ENCODE measurements around the gene UCP2.

UCP2 gene

DNA sequence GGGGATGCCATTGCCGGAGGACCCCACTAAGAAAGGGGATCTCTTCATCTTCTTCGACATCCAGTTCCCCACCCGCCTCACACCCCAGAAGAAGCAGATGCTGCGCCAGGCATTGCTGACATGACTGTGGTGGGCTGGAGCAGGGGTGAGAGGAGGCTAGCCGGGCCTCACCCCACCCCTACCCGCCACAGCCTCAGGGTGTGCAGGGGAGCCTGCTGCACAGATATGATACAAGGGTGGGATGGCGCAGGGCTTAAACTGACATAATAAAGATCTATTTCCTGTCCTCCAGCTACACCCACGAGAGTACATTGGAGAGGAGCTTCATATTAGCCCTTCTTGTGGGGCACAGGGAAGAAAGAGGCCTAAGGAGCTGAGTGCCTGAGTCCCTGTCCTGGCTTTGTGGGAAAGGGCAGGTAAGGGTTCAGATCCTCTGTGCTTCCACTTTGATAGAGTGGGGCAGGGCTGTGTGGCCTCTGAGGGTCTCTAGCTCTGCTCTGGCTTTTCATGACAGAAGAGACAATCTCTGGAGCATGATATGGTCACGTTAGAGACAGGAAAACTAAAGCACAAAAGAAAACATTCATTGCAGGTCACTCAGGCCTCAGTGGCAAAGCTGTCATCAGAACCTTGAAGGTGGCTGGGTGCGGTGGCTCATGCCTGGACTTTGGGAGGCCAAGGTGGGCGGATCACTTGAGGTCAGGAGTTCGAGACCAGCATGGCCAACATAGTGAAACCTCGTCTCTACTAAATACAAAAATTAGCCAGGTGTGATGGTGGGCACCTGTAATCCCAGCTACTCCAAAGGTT, 12.4 kb downstream of the UCP2 start:
- DNase-seq (ENCODE audit: low read depth), result no peak

DNA sequence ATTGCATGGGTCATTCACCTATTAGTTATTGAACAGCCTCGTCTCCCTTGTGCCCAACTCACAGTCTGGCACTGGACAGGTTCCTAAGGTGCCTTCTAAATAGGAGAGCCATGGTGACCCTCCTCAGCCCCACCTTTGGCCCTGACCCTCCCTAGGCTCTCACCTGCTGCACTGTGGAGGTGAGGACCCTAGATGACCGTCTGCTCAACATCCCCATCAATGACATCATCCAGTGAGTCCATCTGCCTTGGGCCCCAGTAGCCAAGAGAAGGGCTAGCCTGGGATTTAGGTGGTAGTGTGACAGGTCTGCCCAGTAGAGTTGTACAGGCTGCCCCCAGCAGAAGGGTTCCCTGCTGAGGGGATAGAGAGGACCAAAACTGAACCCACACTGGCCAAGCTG, 13.6 kb downstream of the UCP2 start:
- DNase-seq (ENCODE audit: low read depth), result no peak

DNA sequence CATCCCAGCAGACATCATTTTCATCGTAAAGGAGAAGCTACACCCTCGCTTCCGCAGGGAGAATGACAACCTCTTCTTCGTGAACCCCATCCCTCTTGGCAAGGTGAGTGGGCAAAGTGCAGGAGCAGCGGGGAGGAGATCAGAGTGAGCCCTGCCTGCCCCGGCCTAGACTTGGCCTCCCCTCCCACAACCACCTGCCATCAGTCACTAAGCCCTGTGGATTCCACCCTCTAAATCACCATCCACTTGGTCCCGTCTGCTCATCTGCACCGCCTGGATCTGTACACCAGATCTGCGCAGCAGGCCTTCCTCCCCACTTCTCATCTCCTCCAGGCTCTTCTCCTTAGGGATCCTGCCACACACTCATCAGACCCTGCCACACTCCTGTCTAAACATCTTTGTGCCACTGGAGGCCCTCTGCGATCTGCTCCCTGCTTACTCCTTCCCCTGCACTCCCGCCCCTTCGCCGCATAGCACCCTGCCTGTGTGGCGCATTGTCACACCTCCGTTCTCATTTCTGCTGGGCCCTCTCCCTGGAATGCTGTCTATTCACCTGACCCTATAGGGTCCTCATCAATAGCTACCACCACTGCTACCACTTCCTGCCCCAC, 14.2 kb downstream of the UCP2 start:
- no peak for DNase-seq (ENCODE audit: low read depth)

DNA sequence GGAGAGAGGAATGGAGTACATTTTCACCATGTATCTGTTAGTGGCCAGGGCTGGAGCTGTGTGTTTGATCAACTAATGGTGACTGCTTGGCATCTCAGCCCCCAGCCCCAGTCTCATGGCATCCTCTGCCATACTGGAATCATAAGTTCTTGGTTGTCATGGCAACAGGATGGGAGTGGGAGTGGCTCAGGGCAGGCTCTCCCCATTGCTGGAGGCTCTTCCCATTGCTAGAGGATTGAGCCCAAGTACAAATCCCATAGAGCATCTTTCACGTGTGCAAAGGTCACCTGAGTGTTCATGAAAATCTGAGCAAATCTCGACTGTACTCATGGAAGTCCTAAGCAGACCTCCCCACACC, 16.9 kb downstream of the UCP2 start:
- DNase-seq (ENCODE audit: low read depth), result no peak

DNA sequence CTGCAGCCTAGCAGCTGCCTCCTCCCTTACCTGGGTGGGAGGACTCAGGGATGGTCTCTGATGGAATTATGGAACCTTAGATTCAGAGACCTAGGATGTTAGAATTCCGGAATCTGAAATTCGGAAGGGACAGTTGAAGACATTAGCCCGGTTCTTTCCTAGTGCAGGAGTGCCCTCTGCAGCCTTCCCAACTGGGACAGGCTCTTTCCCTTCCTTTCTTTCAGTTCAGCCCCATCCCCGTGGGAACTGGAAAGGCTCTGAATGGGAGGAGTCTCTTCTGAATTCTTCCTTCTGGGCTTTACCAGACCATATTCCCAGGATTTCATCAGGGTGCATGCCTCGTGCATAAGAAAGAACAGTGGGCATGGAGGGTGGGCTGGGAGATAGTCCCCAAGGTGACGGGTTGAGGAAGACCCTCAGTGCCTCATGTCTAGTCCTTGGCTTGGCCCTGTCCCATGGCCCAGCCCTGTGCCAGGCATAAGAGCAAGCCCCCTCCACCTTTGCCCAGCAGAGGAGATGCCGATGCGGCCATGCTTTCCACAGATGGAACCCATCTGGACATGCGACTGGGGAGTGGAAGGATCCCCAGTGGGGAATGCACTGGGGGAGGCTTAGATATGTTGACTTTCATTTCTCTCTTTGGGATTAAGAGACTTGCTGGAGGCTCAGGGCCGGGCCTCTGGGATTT, 17.4 kb downstream of the UCP2 start:
- no peak for DNase-seq (ENCODE audit: low read depth)

DNA sequence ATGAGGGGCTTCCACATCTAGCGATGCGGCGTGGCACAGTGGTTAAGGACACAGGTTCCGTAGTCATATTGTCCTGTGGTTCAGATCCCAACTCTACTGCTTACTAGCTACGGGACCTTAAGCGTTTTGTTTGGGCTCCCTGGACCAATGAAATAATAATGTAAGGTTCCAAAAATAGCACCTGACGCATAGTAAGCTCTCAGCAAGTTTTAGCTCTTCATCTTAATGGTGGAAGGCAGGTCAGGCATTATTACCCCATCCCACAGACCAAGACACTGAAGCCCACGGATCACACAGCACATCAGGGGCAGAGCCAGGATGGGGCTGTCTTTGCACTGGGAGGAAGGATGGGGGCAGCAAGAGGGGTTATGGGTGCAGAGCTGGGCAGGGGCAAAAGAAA, 18.8 kb downstream of the UCP2 start:
- DNase-seq (ENCODE audit: low read depth), result no peak

DNA sequence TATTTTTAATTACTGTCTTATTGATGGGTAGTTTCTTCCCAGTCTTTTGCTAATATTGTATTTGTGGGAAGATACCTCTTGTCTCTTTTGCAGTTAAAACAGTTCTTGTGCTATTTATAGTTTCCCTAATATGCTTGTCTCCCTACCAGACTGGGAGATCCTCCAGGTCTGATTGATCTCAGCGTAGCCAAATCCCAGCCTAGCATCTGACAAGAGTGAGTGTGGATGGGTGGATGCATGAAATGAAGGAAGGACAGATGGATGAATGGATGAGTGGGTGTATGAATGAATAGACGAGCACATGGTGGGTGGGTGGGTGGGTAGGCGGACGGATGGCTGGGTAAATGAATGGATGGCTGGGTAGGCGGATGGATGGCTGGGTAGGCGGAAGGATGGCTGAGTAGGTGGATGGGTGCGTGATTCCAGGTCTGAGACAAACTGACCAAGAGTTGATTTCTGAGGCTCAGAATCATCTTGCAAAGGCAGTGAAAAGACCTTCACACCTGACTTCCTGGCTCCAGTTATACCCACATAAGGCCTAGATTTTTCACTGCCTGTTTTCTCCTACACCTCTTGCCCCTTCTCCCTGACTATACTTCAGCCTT, 20.4 kb downstream of the UCP2 start:
- no peak for DNase-seq (ENCODE audit: low read depth)

DNA sequence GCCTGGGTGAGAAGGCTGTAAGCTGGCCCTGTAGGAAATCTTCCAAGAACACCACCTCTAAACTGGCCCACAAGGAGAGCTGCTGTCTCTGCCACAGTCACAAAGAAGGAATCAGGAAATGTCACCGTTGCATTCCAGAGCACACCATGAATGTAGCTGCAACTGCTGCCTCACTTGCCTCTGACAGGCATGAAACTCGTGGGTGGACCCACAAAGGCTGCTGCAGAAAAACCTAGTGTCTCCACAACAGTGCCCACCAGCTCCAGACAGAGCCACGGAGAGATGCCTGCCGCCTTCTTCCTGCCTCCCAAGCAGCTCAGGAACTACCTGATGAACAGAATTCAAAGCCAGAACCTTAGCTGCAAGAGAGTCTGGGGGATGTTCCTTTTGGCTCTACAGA, 21.3 kb downstream of the UCP2 start:
- DNase-seq (ENCODE audit: low read depth), result no peak

DNA sequence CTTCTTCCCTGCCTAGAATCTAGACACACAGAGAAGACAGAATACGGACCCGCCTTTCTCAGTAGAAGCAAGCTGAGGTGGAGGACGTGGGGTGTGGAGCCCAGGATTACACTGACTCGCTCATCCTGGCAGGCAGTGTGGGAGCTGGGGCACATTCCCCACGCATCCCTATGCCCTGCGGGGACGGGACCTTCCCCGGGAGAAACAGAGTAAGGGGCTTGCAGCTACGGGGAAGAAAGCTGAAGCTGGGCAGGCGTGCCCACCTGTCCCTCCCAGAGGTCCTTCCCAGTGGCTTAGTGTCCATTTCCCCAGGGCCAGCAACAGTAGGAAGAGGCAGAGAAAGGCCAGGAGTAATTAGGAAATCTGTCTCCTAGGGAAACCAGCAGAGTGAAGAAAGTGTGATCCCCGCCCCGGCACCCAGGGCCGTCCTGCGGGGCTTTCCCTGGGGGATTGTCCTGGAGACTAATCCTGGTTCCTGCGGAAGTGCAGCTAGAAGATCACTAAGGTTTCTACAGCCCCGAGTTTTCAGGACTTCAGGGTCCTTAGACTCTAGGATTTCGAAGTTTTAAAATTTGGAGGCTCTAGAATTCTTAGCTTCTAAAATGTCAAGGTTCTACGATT, 24.0 kb downstream of the UCP2 start:
- DNase-seq (ENCODE audit: low read depth), result no peak

DNA sequence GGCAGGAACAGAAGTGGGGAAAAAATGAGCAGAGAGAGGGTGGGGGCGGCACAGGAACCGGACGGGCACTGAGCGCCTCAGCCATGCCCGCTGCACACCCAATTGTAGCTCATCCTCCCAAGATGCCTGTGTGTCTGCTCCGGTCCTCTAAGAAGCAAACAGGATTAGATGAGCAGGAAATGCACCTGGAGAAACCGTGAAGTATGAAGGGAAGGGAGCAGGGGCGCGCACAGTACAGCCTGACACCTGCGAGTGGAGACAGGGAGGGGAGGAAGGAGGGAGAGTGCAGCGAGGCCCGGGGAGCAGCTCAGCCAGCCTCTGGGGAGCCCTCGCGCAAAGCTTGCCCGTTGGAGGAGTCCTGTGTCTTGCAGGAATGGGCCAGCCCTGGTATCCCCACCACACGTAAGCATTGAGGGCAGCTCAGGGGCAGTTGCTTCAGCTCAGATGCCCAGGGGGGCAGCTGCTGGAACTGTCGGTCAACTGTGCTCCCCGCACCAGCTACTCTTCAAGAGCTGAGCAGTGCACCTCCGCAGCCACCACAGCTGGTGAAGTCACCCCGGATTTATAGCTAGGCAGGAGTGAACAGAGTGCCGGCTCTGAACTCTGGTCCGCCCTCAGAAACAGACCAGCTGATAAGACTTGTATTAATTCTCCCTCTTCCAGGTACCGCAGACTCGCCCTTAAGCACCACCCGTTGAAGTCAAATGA, 24.8 kb downstream of the UCP2 start:
- DNase-seq (ENCODE audit: low read depth), result no peak

DNA sequence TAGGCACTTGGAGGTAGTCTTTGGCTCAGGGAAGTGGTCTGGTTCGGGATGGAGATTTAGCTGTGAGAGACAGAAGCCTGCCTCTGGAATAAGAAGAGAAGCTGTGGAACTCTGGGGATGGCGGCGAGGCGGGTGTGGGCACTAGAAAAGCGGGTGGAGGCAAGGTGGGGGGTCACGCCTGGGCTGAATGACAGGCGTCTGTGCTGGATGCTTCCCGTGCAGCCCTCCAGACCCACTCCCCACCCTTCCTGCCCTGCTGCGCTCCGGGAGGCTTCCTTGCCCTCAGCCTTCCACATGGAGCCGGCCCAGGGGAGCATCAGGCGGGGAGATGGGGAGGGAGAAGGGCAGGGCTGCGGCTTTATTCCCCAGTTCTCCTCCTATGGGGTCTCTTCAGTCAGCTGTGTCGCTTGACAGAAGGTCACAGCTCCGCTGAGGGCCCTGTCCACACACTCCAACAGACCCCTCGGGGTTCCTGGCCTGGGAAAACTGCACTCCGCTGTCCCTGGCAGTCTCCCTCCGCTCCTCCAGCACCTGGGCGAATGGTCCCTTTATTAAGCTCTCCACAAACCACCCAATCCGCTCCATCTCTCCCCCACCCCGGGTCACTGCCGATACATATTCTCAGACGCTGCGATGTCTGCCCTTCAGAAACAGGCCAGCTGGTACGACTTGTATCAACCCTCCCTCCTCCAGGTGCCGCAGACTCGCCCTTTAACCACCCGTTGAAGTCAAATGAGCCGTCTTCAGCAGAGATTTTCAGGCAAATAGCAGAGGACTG, 25.6 kb downstream of the UCP2 start:
- no peak for DNase-seq (ENCODE audit: low read depth)

DNA sequence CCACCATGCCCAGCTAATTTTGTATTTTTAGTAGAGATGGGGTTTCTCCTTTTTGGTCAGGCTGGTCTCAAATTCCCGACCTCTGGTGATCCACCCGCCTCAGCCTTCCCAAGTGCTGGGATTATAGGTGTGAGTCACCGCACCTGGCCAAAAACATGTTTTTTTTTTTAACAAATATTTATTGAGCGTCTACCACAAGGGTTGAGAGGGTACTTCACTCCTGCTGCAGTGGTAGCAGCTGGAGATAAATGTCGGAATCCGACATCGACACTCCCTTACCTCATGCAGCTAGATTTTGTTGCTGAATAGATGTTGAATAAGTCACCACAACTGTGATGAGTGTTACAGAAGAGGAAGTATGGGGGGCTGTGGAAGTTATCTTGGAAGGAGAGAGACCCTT, 30.8 kb downstream of the UCP2 start:
- DNase-seq (ENCODE audit: low read depth), result no peak

DNA sequence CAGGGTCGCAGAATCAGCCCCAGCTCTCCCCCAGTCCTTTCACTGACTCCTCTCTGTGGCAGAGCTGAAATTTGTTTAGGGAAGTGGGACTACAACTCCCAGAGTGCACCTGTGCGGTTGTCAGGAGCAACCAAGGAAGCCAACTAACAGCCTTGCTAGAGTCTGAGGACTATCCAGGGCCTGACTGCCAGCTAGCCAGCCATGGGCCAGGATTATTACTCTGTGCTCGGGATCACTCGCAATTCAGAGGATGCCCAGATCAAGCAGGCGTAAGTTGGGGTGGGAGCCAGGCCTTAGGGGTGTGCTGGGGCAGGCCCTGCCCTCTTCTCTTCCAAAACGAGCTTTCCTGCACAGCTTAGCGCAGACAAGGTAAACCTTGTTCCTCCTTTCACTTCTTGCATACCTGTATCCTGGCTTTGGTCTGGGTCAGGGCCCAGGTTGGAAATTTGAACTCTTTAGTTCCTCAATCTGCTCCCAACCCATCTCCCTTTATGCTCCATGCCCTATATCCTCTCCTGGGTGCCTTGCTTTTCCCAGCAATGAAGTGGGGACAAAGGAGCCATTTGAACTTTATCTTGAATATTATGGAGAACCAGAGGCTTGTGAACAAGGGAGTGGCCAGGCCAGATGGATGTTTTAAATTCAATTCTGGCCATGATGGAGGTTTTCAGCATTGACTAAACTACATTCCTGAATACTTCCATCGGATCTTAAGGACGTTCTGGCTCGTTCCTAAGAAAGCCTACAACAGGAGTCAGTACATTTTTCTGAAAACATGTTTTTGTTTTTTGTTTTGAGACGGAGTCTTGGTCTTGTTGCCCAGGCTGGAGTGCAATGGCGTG, 31.6 kb downstream of the UCP2 start, which contains the start of gene DNAJB13:
TSS of gene DNAJB13 (plus strand) at position 158 of the 842 bp plus-strand sequence. CDS start at position 202, 44 bp downstream.
- DNase-seq (ENCODE audit: low read depth), result no peak

DNA sequence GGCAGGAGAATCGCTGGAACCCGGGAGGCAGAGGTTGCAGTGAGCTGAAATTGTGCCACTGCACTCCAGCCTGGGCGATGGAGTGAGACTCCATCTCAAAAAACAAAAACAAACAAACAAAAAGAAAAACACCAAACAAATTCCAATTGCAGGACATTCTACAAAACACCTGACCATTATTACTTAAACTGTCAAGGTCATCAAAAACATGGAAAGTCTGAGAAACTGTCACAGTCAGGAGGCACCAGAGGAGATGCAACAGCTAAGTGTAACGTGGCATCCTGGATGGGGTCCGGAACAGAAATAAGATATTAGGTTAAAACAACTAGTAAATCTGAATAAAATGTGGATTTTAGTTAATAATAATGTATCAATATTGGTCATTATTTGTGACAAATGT, 32.7 kb downstream of the UCP2 start:
- no peak for DNase-seq (ENCODE audit: low read depth)

DNA sequence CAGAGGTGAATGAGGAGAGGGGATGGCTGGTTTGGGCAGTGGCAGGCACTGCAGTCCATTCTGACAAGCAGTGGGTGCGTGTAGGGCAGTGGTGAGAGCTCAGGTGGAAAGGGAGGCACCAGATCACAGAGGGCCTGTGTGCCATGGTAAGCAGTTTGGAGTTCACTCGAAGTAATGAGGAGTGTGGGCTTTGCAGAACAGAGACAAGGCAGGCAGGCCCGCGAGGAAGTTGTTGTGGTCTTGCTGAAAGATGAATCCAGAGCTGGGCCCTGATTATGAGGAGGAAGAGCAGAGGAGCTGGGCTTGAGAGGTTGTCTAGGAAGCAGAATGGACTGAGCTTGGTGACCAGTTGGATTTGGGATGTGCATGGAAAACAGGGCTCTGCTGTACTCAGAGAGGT, 33.4 kb downstream of the UCP2 start:
- DNase-seq (ENCODE audit: low read depth), result no peak

DNA sequence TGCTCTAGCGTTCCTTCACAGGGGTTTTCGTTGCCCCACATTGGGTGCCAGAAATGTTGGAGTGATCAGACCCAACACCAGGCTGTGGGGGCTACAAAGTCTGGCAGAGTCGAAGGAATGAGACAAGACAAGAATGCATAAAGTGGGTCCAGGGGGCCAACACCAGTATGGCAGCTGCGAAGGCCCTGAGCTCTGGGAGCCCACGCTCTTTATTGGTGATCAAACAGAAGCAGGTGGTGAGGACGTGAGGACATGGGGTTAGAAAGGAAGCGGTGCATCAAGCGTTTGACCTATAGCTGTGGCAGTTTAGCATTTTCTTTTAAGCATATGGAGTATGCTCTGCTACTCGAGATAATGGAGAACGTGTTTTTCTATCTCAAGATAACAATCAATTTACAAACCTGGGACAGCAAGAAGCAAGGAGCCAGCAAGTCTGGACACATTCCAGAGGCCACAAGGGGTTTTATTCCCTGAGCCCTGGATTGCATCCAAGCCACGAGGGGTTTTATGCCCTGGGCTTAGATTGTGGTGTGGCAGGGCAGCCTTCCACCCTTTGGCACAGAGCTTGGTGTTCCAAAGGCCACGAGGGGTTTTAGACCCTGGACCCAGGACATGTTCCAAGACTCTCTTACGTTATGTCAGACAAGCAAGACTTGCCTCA, 35.7 kb downstream of the UCP2 start:
- DNase-seq (ENCODE audit: low read depth), result no peak

DNA sequence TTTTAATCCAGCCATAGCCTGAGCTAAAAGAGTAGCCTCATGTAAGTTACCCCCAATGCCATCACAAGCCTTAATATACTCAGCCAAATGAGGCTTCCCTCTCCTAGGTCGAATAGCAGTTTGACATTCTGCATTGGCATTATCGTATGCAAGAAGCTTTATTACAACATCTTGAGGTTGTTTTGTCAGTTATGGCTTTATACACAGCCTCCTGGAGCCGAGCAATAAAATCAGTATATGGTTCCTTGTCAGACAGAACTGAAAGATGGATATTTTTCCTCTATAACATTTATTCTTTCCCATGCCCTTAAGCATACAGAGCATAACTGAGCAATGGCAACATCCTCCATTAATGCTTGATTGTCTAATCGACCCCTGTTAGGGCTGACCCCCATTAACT, 37.2 kb downstream of the UCP2 start:
- DNase-seq (ENCODE audit: low read depth), result no peak

DNA sequence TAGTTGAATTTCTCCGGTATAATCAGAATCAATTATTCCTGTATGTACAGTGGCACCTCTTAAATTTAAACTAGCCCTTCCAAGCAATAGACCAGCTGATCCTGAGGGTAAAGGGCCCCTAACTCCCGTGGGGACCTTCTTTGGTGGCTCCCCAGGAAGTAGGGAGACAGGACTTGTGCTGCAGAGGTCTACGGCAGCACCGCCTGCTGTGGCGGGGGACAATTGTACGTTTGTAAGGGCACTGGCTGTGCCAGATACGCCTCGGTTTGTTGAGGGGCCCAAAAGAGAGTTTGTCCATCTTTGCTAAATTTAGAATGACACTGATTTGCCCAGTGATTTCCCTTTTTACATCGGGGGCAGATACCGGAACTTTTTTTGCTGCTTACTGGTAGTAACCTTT, 37.7 kb downstream of the UCP2 start:
- DNase-seq (ENCODE audit: low read depth), result no peak

DNA sequence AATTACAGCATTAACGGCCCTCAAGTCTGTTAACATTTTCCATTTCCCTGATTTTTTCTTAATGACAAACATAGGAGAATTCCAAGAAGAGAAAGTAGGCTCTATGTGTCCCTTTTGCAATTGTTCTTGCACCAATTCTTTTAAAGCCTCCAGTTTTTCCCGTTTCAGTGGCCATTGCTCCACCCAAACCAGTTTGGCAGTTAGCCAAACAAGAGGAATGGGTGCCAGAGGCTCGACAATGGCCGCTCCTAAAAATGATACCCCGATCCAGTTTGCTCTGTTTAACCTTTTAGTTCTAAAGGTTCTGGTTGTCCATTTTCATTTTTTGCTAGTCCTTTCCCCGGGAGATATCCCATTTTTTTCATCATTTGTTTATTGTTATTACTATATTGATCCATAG, 38.6 kb downstream of the UCP2 start:
- no peak for DNase-seq (ENCODE audit: low read depth)

DNA sequence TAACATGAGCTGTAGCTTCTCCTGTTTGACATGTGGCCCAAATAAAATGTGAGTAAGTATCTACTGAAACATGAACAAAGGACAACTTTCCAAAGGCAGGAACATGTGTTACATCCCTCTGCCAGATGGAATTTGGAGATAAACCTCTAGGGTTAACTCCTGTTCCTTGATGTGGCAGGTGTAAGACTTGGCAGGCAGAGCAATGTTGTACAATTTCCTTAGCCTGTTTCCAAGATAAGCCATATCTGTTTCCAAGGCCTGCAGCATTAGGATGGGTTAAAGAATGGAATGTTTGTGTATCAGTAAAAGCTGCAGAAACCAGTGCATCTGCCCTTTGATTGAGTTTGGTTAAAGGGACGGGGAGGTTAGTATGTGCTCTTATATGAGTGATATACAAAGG, 40.6 kb downstream of the UCP2 start:
- DNase-seq (ENCODE audit: low read depth), result no peak
